Measurements from ENCODE around the gene KHDRBS2.

GRCh38 chr6:61950811-61951210 lies 335.2 kb downstream of the KHDRBS2 start:
- no peak for TF ChIP-seq POLR2AphosphoS5 (IDR thresholded peaks at IDR 0.05; ENCODE audit: low read depth)
- no peak for TF ChIP-seq CTCF (IDR thresholded peaks at IDR 0.05; ENCODE audit: insufficient read depth, low read length)
